Stimulated activated CD4-positive, alpha-beta T cell treated with anti-CD3 and anti-CD28 coated beads, Interleukin-1b, Interleukin-23, amount 100 ng/mL, for 4 hours (primary cell): ENCODE results near the gene MRPL4.
A peak's percentile ranks its signal among the peaks of the same experiment; 100 is the strongest.
"Not testable (repeated sequence)": the region's sequence is repeated elsewhere in the genome, so short reads cannot be mapped to it uniquely, and the experiment has no call there.

Experiments used
- DNase-seq, 2 donors: peaks; one replicate each; pipeline ENCODE4 v3.0.0-alpha.2; 2020; ENCODE audit warnings: low read depth in 2 of 2

Gene MRPL4

DNA sequence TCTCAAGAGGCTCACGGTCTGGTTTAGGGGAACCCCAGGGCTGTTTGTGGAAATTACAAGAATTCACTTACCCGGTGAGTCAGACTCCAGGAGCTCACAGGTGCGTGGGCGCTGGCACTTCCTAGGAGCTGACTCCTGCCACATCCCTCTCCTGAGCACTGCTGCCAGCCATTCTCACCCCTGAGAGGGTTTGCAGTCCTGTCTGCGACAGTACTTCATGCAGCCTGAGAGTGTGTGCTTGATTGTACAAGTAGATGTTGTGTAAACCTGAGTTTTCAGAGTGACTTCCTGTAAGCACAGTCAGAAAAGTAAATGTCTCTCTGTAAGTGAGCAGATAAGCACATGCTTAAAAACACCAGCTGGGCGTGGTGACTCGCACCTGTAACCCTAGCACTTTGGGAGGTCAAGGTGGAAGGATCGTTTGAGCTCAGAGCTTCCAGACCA is 8.1 kb downstream of the MRPL4 start:
- DNase-seq: peak; percentile 32 to 57

DNA sequence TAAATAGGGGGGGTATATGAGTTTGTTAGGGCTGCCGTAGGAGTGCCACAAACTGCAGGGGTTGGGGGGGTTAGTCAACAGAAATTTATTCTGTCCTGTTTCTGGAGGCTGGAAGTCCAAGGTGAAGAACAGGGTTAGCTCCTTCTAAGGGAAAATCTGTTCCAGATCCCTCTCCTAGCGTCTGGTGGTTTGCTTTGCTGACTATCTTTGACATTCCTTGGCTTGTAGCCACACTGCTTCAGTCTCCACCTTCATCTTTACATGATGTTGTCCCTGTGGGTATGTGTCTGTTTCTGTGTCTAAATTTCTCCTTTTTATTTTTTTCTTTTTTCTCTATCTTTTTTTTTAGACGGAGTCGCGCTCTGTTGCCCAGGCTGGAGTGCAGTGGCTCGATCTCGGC is 10.8 kb downstream of the MRPL4 start:
- no peak for DNase-seq

DNA sequence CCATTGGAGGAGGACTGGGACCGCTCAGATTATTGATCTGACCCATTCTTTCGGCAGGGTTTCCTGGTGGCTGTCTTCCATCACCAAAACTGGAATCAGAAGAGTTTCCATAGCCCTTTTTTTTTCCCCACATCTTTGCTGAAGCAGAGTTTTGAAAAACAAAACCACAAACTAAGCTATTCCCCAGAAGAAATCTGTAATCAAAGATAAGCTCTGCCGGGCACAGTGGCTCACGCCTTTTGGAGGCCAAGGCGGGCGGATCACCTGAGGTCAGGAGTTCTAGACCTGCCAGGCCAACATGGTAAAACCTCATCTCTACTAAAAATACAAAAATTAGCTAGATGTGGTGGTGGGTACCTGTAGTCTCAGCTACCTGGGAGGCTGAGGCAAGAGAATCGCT is 14.7 kb downstream of the MRPL4 start:
- DNase-seq: no peak

GRCh38 chr19:10268071-10268470 is 16.1 kb downstream of the MRPL4 start:
- DNase-seq: no peak

DNA sequence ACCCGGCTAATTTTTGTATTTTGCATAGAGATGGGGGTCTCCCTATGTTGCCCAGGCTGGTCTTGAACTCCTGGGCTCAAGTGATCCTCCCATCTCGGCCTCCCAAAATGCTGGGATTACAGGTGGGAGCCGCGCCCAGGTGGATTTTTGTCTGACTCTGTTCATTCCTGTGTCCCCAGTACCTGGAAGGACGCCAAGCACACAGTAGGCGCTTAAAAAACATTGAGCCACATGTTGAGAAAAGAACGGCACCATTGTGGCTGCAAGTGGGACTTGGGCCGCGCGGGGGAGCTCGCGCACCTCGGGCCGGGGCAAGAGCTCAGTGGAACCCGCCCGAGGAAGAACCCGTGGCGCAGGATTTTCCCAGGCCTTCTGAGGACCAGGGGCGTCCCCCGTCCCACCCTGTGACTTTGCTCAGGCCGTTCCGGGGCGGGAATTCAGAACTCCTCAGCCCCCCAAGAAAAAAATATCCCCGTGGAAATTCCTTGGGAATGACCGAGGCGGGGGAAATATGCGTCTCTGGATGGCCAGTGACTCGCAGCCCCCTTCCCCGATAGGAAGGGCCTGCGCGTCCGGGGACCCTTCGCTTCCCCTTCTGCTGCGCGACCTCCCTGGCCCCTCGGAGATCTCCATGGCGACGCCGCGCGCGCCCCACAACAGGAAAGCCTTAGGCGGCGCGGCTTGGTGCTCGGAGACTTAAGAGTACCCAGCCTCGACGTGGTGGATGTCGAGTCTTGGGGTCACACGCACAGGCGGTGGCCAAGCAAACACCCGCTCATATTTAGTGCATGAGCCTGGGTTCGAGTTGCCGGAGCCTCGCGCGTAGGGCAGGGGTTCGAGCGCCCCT is 17.5 kb downstream of the MRPL4 start:
- peak; percentile 85 to 87 for DNase-seq

- peak; percentile 45 to 50 for DNase-seq
Measured at GRCh38 chr19:10270180-10270615, 18.2 kb downstream of the MRPL4 start.

DNA sequence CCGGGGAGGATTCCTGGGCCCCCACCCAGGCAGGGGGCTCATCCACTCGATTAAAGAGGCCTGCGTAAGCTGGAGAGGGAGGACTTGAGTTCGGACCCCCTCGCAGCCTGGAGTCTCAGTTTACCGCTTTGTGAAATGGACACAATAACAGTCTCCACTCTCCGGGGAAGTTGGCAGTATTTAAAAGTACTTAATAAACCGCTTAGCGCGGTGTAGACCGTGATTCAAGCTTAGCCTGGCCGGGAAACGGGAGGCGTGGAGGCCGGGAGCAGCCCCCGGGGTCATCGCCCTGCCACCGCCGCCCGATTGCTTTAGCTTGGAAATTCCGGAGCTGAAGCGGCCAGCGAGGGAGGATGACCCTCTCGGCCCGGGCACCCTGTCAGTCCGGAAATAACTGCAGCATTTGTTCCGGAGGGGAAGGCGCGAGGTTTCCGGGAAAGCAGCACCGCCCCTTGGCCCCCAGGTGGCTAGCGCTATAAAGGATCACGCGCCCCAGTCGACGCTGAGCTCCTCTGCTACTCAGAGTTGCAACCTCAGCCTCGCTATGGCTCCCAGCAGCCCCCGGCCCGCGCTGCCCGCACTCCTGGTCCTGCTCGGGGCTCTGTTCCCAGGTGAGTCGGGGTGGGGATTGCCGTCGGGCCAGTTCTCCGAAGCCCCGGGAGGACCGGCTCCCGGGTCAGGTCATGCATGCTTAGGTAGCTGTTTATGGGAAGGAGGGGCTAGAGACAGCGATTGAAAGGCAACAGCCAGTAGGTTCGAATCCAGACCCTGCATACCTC is 18.8 kb downstream of the MRPL4 start, which contains the start of gene ICAM1:
TSS of gene ICAM1 (plus strand) at position 505 of the 779 bp plus-strand sequence. CDS start at position 545, 40 bp downstream.
- DNase-seq: peak; percentile 56 to 64

DNA sequence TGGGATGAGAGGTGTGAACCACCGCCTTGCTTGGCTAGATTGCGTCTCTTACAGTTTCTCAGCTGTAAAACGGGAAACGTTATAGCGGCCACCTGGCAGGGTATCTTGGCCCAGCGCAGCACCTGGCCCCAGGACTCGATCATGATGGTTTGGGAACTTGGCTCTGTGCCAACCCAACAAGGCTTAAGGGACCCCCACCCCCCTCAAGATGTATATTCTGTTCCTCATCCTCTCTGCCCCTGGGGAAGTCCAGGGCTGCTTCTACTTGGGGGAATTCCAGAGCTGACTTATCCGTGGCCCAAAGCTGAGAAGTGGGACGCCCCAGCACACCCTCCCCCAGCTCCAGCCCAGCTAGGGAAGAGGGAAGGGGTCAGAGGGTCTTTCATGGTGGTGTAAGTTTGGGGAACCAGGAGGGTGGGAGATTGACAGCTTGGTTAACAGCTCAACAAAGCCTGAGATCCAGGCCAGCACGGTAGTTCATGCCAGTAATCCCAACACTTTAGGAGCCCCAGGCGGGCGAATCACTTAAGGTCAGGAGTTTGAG is 19.6 kb downstream of the MRPL4 start:
- peak in 1 of 2 donors; percentile 22 for DNase-seq

- DNase-seq: no peak
Measured at GRCh38 chr19:10274589-10274988, 22.6 kb downstream of the MRPL4 start.

- no peak for DNase-seq
Measured at GRCh38 chr19:10277795-10278589, 26.0 kb downstream of the MRPL4 start.

- no peak for DNase-seq
Measured at GRCh38 chr19:10278935-10279334, 26.9 kb downstream of the MRPL4 start.

- DNase-seq: no peak
Measured at GRCh38 chr19:10279737-10280442, 27.9 kb downstream of the MRPL4 start.

DNA sequence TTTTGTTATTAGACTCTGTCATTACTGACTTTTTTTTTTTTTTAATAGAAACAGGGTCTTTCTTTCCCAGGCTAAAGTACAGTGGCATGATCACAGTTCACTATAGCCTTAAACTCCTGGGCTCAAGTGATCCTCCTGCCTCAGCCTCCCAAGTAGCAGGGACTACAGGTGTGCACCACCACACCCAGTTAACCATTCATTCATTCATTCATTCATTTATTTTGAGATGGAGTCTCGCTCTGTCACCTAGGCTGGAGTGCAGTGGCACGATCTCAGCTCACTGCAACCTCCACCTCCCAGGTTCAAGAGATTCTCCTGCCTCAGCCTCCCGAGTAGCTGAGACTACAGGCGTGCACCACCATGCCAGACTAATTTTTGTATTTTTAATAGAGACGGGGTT is 30.0 kb downstream of the MRPL4 start:
- not testable (repeated sequence) for DNase-seq

DNA sequence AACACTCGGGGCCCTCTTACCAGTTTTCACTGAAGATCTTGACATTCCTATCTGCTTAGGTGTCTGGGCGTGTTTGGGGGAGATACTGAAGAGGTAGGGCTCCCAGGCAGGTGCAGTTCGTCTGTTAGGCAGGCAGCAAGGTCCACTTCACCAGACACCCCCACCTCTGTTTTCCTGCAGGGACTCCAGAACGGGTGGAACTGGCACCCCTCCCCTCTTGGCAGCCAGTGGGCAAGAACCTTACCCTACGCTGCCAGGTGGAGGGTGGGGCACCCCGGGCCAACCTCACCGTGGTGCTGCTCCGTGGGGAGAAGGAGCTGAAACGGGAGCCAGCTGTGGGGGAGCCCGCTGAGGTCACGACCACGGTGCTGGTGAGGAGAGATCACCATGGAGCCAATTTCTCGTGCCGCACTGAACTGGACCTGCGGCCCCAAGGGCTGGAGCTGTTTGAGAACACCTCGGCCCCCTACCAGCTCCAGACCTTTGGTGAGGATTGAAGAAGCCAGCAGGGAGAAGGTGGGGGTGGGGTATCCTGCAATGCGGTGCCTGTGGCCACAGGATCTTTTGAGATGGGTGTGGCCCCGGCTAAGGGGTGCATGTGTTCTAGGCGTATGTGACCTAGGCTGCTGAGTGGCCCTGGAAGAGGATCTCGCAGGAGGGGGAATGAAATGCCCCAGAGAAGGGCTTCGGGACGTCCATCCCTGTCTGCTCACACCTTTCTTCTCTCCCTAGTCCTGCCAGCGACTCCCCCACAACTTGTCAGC is 31.5 kb downstream of the MRPL4 start:
- DNase-seq: no peak

DNA sequence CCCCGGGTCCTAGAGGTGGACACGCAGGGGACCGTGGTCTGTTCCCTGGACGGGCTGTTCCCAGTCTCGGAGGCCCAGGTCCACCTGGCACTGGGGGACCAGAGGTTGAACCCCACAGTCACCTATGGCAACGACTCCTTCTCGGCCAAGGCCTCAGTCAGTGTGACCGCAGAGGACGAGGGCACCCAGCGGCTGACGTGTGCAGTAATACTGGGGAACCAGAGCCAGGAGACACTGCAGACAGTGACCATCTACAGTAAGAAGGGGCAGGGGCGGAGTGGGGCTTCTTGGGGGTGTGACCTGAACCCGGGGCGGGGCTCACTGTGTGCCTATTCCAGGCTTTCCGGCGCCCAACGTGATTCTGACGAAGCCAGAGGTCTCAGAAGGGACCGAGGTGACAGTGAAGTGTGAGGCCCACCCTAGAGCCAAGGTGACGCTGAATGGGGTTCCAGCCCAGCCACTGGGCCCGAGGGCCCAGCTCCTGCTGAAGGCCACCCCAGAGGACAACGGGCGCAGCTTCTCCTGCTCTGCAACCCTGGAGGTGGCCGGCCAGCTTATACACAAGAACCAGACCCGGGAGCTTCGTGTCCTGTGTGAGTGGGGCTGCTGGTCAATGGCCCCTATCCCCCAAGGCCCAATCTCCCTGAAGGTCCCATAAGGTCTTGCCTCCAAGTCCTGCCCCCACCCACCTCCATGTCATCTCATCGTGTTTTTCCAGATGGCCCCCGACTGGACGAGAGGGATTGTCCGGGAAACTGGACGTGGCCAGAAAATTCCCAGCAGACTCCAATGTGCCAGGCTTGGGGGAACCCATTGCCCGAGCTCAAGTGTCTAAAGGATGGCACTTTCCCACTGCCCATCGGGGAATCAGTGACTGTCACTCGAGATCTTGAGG is 32.3 kb downstream of the MRPL4 start:
- no peak for DNase-seq

DNA sequence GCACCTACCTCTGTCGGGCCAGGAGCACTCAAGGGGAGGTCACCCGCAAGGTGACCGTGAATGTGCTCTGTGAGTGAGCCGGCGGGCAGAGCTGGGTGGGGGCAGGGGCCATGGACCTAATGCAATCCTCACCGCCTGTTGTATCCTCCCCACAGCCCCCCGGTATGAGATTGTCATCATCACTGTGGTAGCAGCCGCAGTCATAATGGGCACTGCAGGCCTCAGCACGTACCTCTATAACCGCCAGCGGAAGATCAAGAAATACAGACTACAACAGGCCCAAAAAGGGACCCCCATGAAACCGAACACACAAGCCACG is 32.9 kb downstream of the MRPL4 start:
- no peak for DNase-seq

DNA sequence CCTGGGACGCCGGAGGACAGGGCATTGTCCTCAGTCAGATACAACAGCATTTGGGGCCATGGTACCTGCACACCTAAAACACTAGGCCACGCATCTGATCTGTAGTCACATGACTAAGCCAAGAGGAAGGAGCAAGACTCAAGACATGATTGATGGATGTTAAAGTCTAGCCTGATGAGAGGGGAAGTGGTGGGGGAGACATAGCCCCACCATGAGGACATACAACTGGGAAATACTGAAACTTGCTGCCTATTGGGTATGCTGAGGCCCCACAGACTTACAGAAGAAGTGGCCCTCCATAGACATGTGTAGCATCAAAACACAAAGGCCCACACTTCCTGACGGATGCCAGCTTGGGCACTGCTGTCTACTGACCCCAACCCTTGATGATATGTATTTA is 33.4 kb downstream of the MRPL4 start:
- no peak for DNase-seq

- DNase-seq: peak in 1 of 2 donors; percentile 37
Measured at GRCh38 chr19:10286803-10287737, 35.1 kb downstream of the MRPL4 start, which contains the start of gene ICAM4. Gene ICAM4, plus strand, starts transcription at chr19:10286955. Its CDS starts 58 bp downstream, at chr19:10287013.
